Measurements from ENCODE around the gene DEXI.
"Not testable (repeated sequence)": the region's sequence is repeated elsewhere in the genome, so short reads cannot be mapped to it uniquely, and the experiment has no call there.

DEXI gene

GRCh38 chr16:10926867-10927266 lies 15.4 kb downstream of the DEXI start:
- no peak for DNase-seq (ENCODE audit: low spot score)

DNA sequence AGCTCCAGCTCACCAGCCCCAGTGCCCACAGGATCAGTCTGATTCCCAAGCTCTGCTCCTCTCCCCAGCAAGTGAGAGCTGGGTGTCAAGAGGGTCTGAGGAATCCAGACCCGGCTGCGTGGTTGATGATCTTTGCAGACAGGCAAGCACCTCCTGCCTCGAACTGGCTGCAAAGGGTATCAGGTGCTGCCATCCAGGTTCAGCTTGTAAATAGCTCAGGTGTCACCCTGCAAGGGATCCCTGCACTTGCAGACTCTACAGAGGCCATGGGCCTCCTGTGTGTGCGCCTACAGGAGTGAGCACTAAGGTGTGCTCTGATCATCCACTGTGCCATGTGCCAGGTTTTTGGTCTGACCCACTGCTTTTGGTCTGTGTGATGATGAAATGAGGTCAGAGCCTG lies 16.2 kb downstream of the DEXI start:
- DNase-seq (ENCODE audit: low spot score), result no peak

- DNase-seq (ENCODE audit: low spot score), result not testable (repeated sequence)
These were observed 17.0 kb downstream of the DEXI start for GRCh38 chr16:10925285-10925684.

DNA sequence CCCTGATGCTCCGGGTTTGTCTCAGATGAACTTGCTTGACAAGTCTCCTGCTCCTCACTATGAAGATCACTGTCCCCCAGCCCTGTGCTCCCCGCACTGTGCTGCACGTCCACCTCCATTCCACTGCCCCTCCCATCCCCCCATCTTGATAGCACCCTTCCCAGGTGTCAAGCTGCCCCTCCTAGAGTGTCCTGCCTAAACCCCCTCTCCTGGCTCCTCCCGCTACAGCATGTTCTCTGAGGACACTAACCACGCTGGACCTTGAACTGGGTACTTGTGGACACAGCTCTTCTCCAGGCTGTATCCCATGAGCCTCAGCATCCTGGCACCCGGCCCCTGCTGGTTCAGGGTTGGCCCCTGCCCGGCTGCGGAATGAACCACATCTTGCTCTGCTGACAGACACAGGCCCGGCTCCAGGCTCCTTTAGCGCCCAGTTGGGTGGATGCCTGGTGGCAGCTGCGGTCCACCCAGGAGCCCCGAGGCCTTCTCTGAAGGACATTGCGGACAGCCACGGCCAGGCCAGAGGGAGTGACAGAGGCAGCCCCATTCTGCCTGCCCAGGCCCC lies 18.5 kb downstream of the DEXI start:
- DNase-seq (ENCODE audit: low spot score), result no peak

DNA sequence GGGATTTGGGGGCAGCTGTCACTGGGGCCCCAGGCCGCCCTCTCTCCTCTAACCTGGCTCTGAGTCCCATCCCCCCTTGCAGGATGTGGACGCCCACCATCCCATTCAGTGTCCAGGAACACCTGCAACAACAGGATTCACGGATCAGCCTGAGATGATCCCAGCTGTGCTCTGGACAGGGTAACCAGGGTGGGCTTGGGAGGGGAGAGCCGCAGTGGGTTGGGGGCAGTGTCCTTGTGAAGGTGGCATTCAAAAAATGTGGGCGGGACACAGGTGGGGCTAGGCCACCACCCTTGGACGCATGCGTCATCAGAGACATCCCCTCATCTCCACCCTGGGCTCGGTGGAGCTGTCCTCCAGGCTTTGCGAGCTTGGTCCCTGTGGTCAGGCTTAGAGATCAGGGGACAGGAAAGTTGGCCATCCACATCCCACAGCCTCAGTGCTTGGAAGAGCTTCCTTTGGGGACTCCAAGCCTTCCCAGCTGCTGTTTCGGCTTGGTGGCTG lies 19.1 kb downstream of the DEXI start:
- no peak for DNase-seq (ENCODE audit: low spot score)

DNA sequence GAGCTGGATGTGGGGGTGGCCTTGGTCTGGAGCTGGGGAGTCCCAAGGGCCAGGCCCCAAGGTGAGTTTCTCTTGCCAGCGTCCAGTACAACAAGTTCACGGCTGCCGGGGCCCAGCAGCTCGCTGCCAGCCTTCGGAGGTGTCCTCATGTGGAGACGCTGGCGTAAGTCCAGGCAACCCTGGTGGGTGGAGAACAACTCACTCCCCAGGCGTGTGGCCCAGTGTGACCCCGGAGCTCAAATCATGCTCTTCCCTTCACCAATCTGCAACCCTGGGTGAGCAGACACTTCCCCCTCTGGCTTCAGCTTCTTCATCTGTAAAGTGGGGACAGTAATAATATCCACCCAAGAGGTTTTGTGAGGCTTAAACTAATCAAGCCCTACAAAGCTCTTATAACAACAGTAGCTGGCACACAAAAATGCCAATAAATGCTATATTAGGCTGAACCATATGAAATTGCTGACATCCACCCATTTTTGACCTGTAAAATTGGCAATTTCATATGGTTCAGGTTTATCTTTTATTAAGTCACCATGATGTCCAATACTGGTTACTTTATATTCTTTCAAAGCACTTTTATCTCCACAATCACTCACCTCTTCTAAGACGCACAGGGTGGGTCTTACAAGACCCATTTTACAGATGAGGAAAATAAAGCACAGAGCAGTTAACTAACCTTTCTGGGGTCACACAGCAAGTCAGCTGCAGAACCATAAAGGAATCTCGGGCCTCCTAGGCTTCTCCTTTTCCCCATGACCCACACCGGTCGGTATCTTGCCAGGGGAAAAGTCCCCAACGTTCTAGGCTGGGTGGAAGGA lies 19.7 kb downstream of the DEXI start:
- DNase-seq (ENCODE audit: low spot score), result peak; percentile 75

- DNase-seq (ENCODE audit: low spot score), result peak; percentile 19
These were observed 20.5 kb downstream of the DEXI start for GRCh38 chr16:10921536-10922327.

GRCh38 chr16:10920726-10921427 lies 21.4 kb downstream of the DEXI start:
- DNase-seq (ENCODE audit: low spot score), result peak; percentile 82

DNA sequence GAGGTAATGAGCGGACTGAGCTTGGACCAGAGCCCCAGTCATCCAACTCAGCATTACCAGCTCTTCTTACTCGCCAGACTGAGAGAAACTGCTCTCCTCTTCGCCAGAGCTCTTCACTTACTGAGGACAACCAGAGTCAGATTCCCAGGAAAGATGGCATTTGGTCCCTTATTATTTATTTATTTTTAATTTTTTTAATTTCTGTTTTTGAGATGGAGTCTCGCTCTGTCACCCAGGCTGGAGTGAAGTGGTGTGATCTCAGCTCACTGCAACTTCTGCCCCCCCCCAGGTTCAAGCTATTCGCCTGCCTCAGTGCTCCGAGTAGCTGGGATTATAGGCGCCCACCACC lies 23.3 kb downstream of the DEXI start:
- DNase-seq (ENCODE audit: low spot score), result no peak

DNA sequence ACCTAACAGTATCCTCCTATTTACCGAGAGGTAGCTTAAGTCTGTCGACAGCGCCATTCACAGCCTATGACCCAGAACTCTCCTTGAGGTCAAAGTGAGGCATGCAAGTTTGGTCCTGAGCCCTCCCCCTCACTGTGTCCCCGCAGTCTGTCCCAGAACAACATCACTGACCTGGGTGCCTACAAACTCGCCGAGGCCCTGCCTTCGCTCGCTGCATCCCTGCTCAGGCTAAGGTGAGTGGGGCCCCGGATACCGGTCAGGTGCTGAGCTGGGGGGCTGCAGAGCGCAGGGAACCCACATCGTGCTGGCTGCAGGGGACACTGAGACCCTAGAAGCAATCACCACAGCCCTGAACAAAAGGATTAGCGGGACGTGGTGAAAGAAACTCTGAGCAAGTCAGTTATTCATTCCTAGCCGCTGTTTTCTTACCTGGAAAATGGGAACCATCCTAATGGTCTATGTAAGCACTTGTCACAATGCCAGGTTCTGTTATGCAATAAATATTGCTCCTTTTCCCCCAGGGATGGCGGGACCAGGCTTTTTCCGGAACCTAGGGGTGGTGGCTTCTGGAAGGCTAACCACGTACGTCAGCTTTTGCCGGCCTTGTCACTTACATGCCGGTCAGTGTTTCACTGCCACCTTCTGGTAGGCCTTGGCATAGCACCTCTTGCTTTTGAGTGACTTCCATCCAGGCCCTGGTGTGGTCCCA lies 23.8 kb downstream of the DEXI start:
- peak; percentile 90 for DNase-seq (ENCODE audit: low spot score)

DNA sequence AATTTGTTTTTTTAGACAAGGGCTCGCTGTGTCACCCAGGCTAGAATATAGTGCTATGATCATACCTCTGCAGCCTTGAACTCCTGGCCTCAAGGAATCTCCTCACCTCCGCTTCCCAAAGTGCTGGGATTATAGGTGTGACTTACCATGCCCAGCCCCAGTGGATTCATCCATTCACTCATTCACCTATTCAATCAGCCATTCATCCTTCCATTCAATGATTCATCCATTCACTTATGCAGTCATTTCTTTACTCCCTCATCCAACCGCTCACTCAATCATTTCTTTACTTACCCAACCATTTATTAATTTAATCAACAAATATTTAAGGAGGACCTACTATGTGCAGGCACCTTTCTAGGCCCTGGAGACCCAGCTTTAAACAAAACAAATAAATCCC lies 25.7 kb downstream of the DEXI start:
- DNase-seq (ENCODE audit: low spot score), result no peak

DNA sequence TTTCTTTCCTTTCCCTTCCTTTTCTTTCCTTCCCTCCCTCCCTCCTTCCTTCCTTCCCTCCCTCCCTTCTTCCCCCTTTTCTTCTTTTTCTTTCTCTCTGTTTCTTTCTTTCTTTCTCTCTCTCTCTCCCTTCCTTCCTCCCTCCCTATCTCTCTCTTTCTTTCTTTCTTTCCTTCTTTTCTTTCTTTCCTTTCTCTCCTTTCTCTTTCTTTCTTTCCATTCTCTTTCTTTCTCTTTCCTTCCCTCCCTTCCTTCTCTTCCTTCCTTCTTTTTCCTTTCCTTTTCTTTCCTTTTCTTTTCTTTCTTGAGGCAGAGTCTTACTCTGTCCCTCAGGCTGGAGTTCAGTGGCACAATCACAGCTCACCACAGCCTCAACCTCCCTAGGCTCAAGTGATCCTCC lies 31.0 kb downstream of the DEXI start:
- DNase-seq (ENCODE audit: low spot score), result no peak

GRCh38 chr16:10907757-10908045 lies 34.6 kb downstream of the DEXI start:
- no peak for DNase-seq (ENCODE audit: low spot score)

- no peak for DNase-seq (ENCODE audit: low spot score)
These were observed 35.1 kb downstream of the DEXI start for GRCh38 chr16:10906914-10907756.

DNA sequence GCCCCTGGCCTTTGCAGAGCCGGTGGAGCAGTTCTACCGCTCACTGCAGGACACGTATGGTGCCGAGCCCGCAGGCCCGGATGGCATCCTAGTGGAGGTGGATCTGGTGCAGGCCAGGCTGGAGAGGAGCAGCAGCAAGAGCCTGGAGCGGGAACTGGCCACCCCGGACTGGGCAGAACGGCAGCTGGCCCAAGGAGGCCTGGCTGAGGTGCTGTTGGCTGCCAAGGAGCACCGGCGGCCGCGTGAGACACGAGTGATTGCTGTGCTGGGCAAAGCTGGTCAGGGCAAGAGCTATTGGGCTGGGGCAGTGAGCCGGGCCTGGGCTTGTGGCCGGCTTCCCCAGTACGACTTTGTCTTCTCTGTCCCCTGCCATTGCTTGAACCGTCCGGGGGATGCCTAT lies 35.8 kb downstream of the DEXI start:
- no peak for DNase-seq (ENCODE audit: low spot score)

GRCh38 chr16:10902999-10903398 lies 39.3 kb downstream of the DEXI start:
- DNase-seq (ENCODE audit: low spot score), result no peak

- no peak for DNase-seq (ENCODE audit: low spot score)
These were observed 45.1 kb downstream of the DEXI start for GRCh38 chr16:10897134-10897533.

DNA sequence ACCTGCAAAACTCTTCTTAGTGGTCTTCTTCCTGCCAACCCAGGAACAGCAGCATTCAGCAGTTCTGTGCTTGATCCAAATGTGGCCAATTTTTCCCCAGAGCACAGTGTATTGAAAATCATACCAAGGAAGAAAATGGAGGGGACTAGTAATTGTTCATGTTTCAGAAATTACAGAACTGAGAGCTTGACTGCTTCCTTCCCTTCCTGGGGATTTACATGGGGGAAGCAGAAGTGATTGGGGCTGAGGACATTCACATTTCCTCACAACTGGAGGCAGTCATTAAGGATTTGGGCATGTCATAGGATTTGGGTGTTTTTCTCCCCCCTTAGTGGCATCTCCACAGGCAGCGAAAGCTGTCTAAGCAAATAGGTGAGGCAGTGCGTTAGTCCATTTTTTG lies 45.5 kb downstream of the DEXI start:
- no peak for DNase-seq (ENCODE audit: low spot score)

DNA sequence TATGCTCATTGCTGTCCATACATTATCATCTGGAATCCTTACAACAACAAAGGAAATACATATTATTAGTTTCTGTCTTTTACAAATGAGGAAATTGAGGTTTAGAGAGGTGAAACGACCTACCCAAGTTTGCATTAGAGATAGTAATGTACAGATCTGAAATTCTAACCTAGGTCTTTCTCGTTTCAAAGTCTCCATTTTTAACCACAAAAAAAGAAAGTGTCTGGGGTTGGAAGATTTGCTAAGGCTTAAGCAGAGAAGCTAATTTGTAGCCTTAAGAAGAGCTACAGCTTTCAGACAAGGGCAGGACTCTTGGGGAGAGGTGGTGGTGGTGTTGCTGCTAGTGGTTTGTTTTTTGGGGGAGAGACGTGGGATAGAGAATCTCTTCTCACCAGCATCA lies 46.1 kb downstream of the DEXI start:
- no peak for DNase-seq (ENCODE audit: low spot score)

- DNase-seq (ENCODE audit: low spot score), result peak; percentile 26
These were observed 47.0 kb downstream of the DEXI start for GRCh38 chr16:10895053-10895946.
